OCI-LY7 (cell line): Measurements from ENCODE around the gene ARL3. TPM values are rescaled to one million over a fixed set of nuclear protein-coding genes. Genes with fewer than 3 reads are reported as not detected.

Experiments used
- BruUV-seq: library from RNA; stranded (reverse); fragments of 400-500 nt; replicated peaks from 2 replicates; lab custom pipeline; 2021; lab: Mats Ljungman, UMichigan
- CTCF ChIA-PET: fragments of 300-600 bp; sonication (Branson Sonifier 250); formaldehyde crosslinking; loops from one replicate; lab custom pipeline; 2022; ENCODE audit warnings: antibody characterized with exemption; ENCODE audit not compliant: unreplicated experiment; lab: Charles Lee
- POLR2A ChIA-PET: fragments of 300-600 bp; sonication (Branson Sonifier 250); formaldehyde crosslinking; loops from one replicate; lab custom pipeline; 2022; ENCODE audit warnings: antibody characterized with exemption; lab: Charles Lee
- DNase-seq: peaks from one replicate; pipeline ENCODE4 v3.0.0-alpha.2; 2015; ENCODE audit warnings: low spot score
- H2AFZ ChIP-seq: fragments of 200-600 bp; sonication (generic), shearing (Covaris generic); 2 replicates; pipeline ENCODE4 v1.6.1; 2014; ENCODE audit warnings: mild to moderate bottlenecking, antibody characterized with exemption, low read length, moderate library complexity
- H3K27ac ChIP-seq: fragments of 200-600 bp; sonication (generic); 2 replicates; pipeline ENCODE4 v1.5.1; 2014; ENCODE audit warnings: mixed run types, low read depth, mild to moderate bottlenecking, moderate library complexity, low read length, inconsistent platforms; ENCODE audit not compliant: poor library complexity, severe bottlenecking
- H3K36me3 ChIP-seq: fragments of 200-600 bp; sonication (generic); 2 replicates; pipeline ENCODE4 v1.6.1; 2014; ENCODE audit warnings: mild to moderate bottlenecking, antibody characterized with exemption, low read length, moderate library complexity, mixed read lengths; ENCODE audit not compliant: insufficient read depth
- H3K4me1 ChIP-seq: fragments of 200-600 bp; sonication (generic); 2 replicates; pipeline ENCODE4 v1.5.1; 2014; ENCODE audit warnings: mild to moderate bottlenecking, low read length; ENCODE audit not compliant: insufficient read depth, poor library complexity, severe bottlenecking
- H3K4me2 ChIP-seq: fragments of 200-600 bp; sonication (generic); 2 replicates; pipeline ENCODE4 v1.6.1; 2014; ENCODE audit warnings: mild to moderate bottlenecking, low read length
- H3K4me3 ChIP-seq: fragments of 200-600 bp; sonication (generic); 2 replicates; pipeline ENCODE4 v1.5.1; 2014; ENCODE audit warnings: mild to moderate bottlenecking, low read depth, low read length; ENCODE audit not compliant: poor library complexity, severe bottlenecking
- H3K79me2 ChIP-seq: fragments of 200-600 bp; sonication (generic); 2 replicates; pipeline ENCODE4 v1.6.1; 2016; ENCODE audit warnings: low read depth, mild to moderate bottlenecking, low read length, moderate library complexity, mixed read lengths; ENCODE audit not compliant: insufficient read depth
- H3K9me2 ChIP-seq: fragments of 200-600 bp; sonication (generic); 2 replicates; pipeline ENCODE4 v1.6.1; 2016; ENCODE audit warnings: mild to moderate bottlenecking, low read length, mixed read lengths; ENCODE audit not compliant: insufficient read depth
- H3K9me3 ChIP-seq: fragments of 200-600 bp; sonication (generic); 2 replicates; pipeline ENCODE4 v1.6.1; 2014; ENCODE audit warnings: mild to moderate bottlenecking, mixed run types, low read length, mixed read lengths
- H4K20me1 ChIP-seq: fragments of 200-600 bp; sonication (generic); 2 replicates; pipeline ENCODE4 v1.6.1; 2014; ENCODE audit warnings: mild to moderate bottlenecking, antibody characterized with exemption, low read length, moderate library complexity, mixed read lengths; ENCODE audit not compliant: insufficient read depth
- EZH2phosphoT487 ChIP-seq: fragments of 200-600 bp; sonication (generic); IDR thresholded peaks from 2 replicates; pipeline ENCODE4 v1.6.1; 2018; ENCODE audit warnings: low read depth, borderline replicate concordance, mild to moderate bottlenecking, mixed run types, antibody characterized with exemption, low read length, moderate library complexity, mixed read lengths
- intact Hi-C: fragments of 100-400 bp; cut with micrococcal nuclease; formaldehyde crosslinking; loops from one replicate; pipeline ENCODE4 v1.10.0; 2022; ENCODE audit not compliant: unreplicated experiment
- total RNA-seq, 2 experiments: library from RNA; depleted of rRNA in 1 of 2; stranded (reverse); fragments of >200 nt in 1 of 2; shearing (Covaris generic) in 1 of 2; gene quantifications; 2 replicates each; pipeline ENCODE4 v1.2.3, GENCODE V29; 2014 to 2022
- TF ChIP-seq, protein P1 (sequence below): fragments of 200-600 bp; sonication (generic); conservative IDR thresholded peaks from 2 replicates; pipeline ENCODE4 v1.5.1; 2014; ENCODE audit warnings: mild to moderate bottlenecking, antibody characterized with exemption, low read length, moderate library complexity, mixed read lengths

Gene ARL3
- total RNA-seq, 2 experiments from 2014 or later: 7.3 to 11.7 TPM

DNA sequence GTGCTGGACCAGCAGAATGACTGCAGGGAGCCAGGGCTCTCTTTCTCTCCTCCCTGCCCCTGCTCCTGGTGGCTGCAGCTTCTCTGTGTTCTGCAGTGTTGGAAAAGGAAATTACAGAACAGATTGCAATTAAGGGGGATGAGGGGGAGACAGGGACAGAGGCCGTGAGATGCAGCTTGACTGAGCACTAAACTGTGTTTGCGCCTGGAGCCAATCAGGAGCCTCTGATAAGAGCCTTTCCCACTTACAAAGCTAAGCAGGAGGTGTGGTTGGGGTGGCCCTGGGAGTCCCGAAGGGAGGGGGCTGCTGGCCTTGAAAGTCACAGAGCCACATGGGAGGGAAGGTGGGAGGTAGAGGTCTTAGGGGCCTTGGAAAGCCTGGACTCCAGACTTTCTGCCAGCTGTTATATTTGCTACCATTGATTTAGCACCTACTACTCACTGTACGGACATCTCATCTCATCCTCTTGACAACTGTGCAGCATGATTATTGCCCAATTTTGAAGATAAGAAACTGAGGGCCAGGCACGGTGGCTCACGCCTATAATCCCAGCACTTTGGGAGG lies 43.2 kb downstream of the ARL3 start:
- DNase-seq: no peak
- H3K4me1 ChIP-seq: peaks cover 8% of the 10 kb centered on the region
- intact Hi-C loops: no loop called here
- H4K20me1 ChIP-seq: no peaks in the 10 kb centered on the region
- no peak overlapping the region for H3K27ac ChIP-seq
- TF ChIP-seq, protein P1, sequence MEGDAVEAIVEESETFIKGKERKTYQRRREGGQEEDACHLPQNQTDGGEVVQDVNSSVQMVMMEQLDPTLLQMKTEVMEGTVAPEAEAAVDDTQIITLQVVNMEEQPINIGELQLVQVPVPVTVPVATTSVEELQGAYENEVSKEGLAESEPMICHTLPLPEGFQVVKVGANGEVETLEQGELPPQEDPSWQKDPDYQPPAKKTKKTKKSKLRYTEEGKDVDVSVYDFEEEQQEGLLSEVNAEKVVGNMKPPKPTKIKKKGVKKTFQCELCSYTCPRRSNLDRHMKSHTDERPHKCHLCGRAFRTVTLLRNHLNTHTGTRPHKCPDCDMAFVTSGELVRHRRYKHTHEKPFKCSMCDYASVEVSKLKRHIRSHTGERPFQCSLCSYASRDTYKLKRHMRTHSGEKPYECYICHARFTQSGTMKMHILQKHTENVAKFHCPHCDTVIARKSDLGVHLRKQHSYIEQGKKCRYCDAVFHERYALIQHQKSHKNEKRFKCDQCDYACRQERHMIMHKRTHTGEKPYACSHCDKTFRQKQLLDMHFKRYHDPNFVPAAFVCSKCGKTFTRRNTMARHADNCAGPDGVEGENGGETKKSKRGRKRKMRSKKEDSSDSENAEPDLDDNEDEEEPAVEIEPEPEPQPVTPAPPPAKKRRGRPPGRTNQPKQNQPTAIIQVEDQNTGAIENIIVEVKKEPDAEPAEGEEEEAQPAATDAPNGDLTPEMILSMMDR: no peak
- TF ChIP-seq EZH2phosphoT487: no peak
- H3K4me3 ChIP-seq: no peak overlapping the region
- POLR2A ChIA-PET: interaction anchor here (1.9 kb wide), 1 partner anchor 40 kb away, joined by 5 read pairs; no protein-coding TSS in a partner anchor
- no peaks in the 10 kb centered on the region for H3K9me3 ChIP-seq
- no peaks in the 10 kb centered on the region for H3K79me2 ChIP-seq
- no peaks in the 10 kb centered on the region for H3K9me2 ChIP-seq
- H3K36me3 ChIP-seq: no peaks in the 10 kb centered on the region; the same call in 1 of the 2 replicates
- H2AFZ ChIP-seq: no peak overlapping the region
- BruUV-seq: no TSS peak
- H3K4me2 ChIP-seq: no peak overlapping the region
- CTCF ChIA-PET: interaction anchor here (0.5 to 1.9 kb wide), 2 partner anchors 10 to 167 kb away, joined by 5 to 9 read pairs; no protein-coding TSS in a partner anchor

DNA sequence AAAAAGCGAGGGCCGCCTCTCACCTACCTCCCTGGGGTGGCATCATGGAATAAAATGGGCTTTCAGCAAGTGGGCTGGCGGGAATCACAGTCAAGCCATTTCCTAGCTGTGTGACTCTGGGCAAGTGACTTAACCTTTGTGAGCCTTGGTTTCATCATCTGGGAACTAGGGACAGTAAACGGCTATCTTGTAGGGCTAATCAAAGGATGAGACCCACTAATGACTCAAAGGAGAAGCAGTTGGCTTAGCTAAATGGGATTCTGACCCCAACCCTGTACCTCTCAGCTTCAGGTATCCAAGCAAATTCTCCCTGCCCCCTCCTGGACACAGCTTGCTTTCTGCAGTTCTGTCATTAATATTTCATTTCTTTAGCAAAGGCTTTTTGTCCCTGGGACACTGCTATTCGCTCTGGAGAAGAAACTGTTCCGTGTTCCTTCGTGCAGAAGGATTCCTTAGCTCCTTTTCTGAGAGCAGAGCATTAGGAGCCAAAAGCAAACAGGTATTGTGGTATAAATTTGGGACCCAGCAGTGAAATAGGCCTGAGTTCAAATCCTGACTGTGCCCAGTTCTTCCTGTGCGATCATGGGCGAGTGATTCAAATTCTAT lies 44.0 kb downstream of the ARL3 start:
- H4K20me1 ChIP-seq: no peaks in the 10 kb centered on the region
- H3K36me3 ChIP-seq: no peaks in the 10 kb centered on the region; the same call in 1 of the 2 replicates
- DNase-seq: no peak
- ChIA-PET POLR2A (interaction anchor here (0.5 to 1.9 kb wide), 3 partner anchors 24 to 561 kb away, joined by 3 to 5 read pairs (median 3); no protein-coding TSS in a partner anchor), CTCF (interaction anchor here (0.5 to 1.9 kb wide), 3 partner anchors 9 to 166 kb away, joined by 3 to 9 read pairs (median 5); no protein-coding TSS in a partner anchor)
- no peaks in the 10 kb centered on the region for H3K79me2 ChIP-seq
- no peak overlapping the region for H3K4me2 ChIP-seq
- intact Hi-C loops: no loop called here
- BruUV-seq: no TSS peak
- TF ChIP-seq, protein P1: peak; percentile 58
- no peak for TF ChIP-seq EZH2phosphoT487
- no peak overlapping the region for H3K27ac ChIP-seq
- no peak overlapping the region for H3K4me3 ChIP-seq
- no peak overlapping the region for H2AFZ ChIP-seq
- H3K9me3 ChIP-seq: no peaks in the 10 kb centered on the region
- H3K9me2 ChIP-seq: no peaks in the 10 kb centered on the region
- H3K4me1 ChIP-seq: peaks cover under 1% of the 10 kb centered on the region
